Measurements from ENCODE around the gene IQCF5.

DNA sequence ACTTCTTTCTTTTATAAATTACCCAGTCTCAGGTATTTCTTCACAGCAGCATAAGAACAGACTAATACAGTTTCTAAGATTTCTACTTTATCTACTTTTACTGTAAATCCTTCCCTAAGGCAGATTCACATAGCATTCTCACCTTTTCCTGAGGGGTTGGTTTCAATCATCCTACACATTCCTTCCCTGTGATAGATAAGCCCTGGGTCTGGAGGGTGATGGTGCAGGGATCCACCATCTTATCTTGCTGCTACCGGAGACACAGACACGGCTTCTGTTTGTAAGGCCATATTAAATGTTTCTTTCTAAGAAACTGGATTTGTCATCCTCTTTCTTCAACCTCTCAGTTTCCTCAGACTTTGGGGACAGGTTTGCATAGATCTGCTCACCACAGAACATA, 6.1 kb downstream of the IQCF5 start:
- TF ChIP-seq, protein P1, sequence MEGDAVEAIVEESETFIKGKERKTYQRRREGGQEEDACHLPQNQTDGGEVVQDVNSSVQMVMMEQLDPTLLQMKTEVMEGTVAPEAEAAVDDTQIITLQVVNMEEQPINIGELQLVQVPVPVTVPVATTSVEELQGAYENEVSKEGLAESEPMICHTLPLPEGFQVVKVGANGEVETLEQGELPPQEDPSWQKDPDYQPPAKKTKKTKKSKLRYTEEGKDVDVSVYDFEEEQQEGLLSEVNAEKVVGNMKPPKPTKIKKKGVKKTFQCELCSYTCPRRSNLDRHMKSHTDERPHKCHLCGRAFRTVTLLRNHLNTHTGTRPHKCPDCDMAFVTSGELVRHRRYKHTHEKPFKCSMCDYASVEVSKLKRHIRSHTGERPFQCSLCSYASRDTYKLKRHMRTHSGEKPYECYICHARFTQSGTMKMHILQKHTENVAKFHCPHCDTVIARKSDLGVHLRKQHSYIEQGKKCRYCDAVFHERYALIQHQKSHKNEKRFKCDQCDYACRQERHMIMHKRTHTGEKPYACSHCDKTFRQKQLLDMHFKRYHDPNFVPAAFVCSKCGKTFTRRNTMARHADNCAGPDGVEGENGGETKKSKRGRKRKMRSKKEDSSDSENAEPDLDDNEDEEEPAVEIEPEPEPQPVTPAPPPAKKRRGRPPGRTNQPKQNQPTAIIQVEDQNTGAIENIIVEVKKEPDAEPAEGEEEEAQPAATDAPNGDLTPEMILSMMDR (conservative IDR thresholded peaks at IDR 0.05; ENCODE audit: low read length), result no peak
- TF ChIP-seq EZH2phosphoT487 (IDR thresholded peaks at IDR 0.05; ENCODE audit: borderline replicate concordance, low read depth, low read length), result no peak

Data from OCI-LY7 (cell line).